NCI-H128 (cell line): Measurements from ENCODE around the gene RAB29.
"Not testable (repeated sequence)": the region's sequence is repeated elsewhere in the genome, so short reads cannot be mapped to it uniquely, and the experiment has no call there.

Experiments
- DNase-seq: peaks from one replicate; lab custom pipeline; 2025; ENCODE audit not compliant: unreplicated experiment; lab: John Stamatoyannopoulos, UW

RAB29 gene

GRCh38 chr1:205775015-205775716 is at the start of gene RAB29:
Gene RAB29, minus strand, starts transcription at chr1:205775482. Its CDS starts 526 bp downstream, at chr1:205774956.
- DNase-seq: peak; percentile 65

- DNase-seq: no peak
These were observed 48.9 kb upstream of the RAB29 start for GRCh38 chr1:205824180-205824579.

- not testable (repeated sequence) for DNase-seq
These were observed 48.0 kb upstream of the RAB29 start for GRCh38 chr1:205823260-205823659.

- no peak for DNase-seq
These were observed 47.1 kb upstream of the RAB29 start for GRCh38 chr1:205822397-205822796.

- DNase-seq: no peak
These were observed 42.7 kb upstream of the RAB29 start for GRCh38 chr1:205817988-205818387.

- no peak for DNase-seq
These were observed 42.1 kb upstream of the RAB29 start for GRCh38 chr1:205817364-205817763.

- no peak for DNase-seq
These were observed 38.4 kb upstream of the RAB29 start for GRCh38 chr1:205813755-205814058.

- peak; percentile 87 for DNase-seq
These were observed 37.8 kb upstream of the RAB29 start, which contains the start of gene SLC41A1 for GRCh38 chr1:205812878-205813754. Gene SLC41A1, minus strand, starts transcription at chr1:205813198. Its CDS starts 2,757 bp downstream, at chr1:205810441.

- DNase-seq: no peak
These were observed 37.1 kb upstream of the RAB29 start for GRCh38 chr1:205812271-205812877.

GRCh38 chr1:205811660-205812059 is 36.4 kb upstream of the RAB29 start:
- no peak for DNase-seq

GRCh38 chr1:205810448-205811157 is 35.3 kb upstream of the RAB29 start:
- no peak for DNase-seq

GRCh38 chr1:205809942-205810345 is 34.7 kb upstream of the RAB29 start:
- DNase-seq: no peak

- DNase-seq: no peak
These were observed 34.2 kb upstream of the RAB29 start for GRCh38 chr1:205809469-205809868.

GRCh38 chr1:205805082-205805711 is 29.9 kb upstream of the RAB29 start:
- DNase-seq: no peak

GRCh38 chr1:205804605-205805004 is 29.3 kb upstream of the RAB29 start:
- no peak for DNase-seq

- DNase-seq: no peak
These were observed 28.7 kb upstream of the RAB29 start for GRCh38 chr1:205803986-205804385.

GRCh38 chr1:205802060-205802459 is 26.8 kb upstream of the RAB29 start:
- no peak for DNase-seq

- no peak for DNase-seq
These were observed 25.9 kb upstream of the RAB29 start for GRCh38 chr1:205800981-205801703.

GRCh38 chr1:205800427-205800826 is 25.1 kb upstream of the RAB29 start:
- DNase-seq: no peak

- no peak for DNase-seq
These were observed 23.3 kb upstream of the RAB29 start for GRCh38 chr1:205798577-205798976.
